ENCODE measurements around the gene TMEM62.

The TMEM62 gene

GRCh38 chr15:43232289-43232874 lies 99.0 kb downstream of the TMEM62 start:
- DNase-seq (ENCODE audit: low read depth): no peak

Data from activated T-helper 1 cell treated with Interleukin-2 at 50 U/mL for 16 hours (primary cell).